ENCODE results near the gene DDIT4L.

GRCh38 chr4:100166297-100167039 is 23.8 kb downstream of the DDIT4L start:
- TF ChIP-seq CTCF (IDR thresholded peaks at IDR 0.05 in 2 of 3, conservative IDR thresholded peaks at IDR 0.05 in 1 of 3; ENCODE audit: control insufficient read depth in 2 of 3, extremely low read depth in 1 of 3, insufficient read depth in 1 of 3, low read depth in 3 of 3, low read length in 3 of 3) (no peak), RAD21 (IDR thresholded peaks at IDR 0.05; ENCODE audit: insufficient read depth, low read depth, low read length) (no peak), NFIC (IDR thresholded peaks at IDR 0.05; ENCODE audit: low read depth, low read length) (no peak), RBBP5 (conservative IDR thresholded peaks at IDR 0.05) (no peak), MXI1 (IDR thresholded peaks at IDR 0.05; ENCODE audit: low read depth, low read length) (no peak), HDAC6 (IDR thresholded peaks at IDR 0.05; ENCODE audit: unreplicated experiment) (no peak), ETV6 (conservative IDR thresholded peaks at IDR 0.05 in 1 of 2, IDR thresholded peaks at IDR 0.05 in 1 of 2; ENCODE audit: borderline replicate concordance in 1 of 2, low read depth in 1 of 2) (no peak), FOXM1 (IDR thresholded peaks at IDR 0.05; ENCODE audit: low read depth, low read length) (no peak), SRF (IDR thresholded peaks at IDR 0.05; ENCODE audit: low read depth in 2 of 2, low read length in 2 of 2) (no peak), RAD51 (IDR thresholded peaks at IDR 0.05) (no peak)
